Measurements from ENCODE around the gene GALNT2. TPM values are rescaled to one million over a fixed set of nuclear protein-coding genes. Genes with fewer than 3 reads are reported as not detected.

The GALNT2 gene
- total RNA-seq, 4 donors from 2014 or later, result 50.7 to 85.0 (median 71.8) TPM

GRCh38 chr1:230299191-230300006 lies 232.4 kb downstream of the GALNT2 start:
- no peak for DNase-seq (ENCODE audit: low spot score)
- ATAC-seq (ENCODE audit: low FRiP score), result no peak
- no peak for TF ChIP-seq CTCF (IDR thresholded peaks at IDR 0.05)

DNA sequence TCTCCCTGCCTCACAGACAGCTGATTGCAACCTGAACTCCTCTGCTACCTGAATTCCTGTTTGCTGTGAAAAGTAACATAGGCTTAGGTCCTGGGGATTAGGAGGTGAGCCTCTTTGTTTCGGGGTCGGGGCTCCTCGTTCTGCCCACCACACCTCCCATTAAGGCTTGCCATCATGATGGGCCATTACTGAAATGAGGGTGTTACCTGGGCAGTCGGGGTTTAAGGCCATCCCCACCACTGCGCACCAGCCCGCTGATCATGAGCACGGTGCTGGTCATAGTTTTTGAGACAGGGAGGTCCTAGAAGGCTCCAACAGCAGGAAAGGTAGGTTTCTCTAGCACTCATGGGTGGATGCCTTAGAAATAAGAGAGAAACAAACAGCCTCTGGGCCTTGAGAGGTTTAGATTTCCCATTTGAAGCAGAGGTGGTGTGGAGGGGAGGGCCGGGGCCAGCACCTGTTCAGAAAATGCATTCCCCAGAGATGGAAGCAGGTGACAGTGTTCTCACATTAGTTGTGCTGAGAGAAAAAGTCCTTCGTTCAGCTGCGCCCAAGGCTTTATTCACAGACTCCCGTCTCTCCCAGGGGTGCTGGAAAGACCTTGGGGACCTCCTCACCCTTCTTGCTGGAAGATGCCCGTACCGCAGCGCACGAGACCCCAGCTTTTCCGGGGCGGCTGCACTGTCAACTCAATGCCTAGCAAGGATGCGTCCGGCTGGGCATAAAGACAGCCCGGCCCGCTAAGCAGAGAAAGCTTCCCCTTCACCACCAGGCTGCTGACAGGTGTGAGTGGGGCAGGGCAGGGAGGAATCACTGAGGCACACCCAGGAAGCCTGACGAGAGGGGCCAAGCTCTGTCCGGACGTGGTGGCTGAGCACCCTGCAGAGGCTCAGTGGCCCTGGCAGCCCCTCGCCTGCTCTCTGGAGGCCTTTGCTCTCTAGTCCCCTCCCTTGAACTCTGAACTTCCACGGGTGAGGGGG lies 233.6 kb downstream of the GALNT2 start:
- ATAC-seq (ENCODE audit: low FRiP score), result no peak
- no peak for DNase-seq (ENCODE audit: low spot score)
- no peak for TF ChIP-seq CTCF (IDR thresholded peaks at IDR 0.05)

DNA sequence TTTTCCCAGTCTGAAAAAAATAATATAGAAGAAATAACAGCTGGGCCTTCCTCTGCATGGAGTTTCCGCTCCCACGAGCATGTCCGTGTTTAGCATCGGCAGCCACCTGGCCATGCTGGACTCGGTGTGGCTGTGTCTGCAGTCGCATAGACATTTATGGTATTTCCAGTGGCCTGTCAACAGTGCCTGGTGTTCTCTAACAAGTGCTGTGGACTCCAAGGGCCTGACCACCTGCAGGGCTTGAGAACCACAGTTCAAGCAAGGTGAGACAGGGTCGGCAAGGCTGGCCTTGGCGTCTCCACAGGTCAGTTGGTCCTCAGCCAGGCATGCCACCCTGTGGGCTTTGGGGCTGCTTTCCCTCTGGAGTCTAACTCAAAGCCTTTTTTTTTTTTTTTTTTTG lies 234.3 kb downstream of the GALNT2 start:
- ATAC-seq (ENCODE audit: low FRiP score) (no peak), DNase-seq (ENCODE audit: low spot score) (no peak)
- TF ChIP-seq CTCF (IDR thresholded peaks at IDR 0.05), result no peak

- DNase-seq (ENCODE audit: low spot score), result no peak
- TF ChIP-seq CTCF (IDR thresholded peaks at IDR 0.05), result no peak
- ATAC-seq (ENCODE audit: low FRiP score), result no peak
These were observed 234.8 kb downstream of the GALNT2 start for GRCh38 chr1:230301822-230302221.

DNA sequence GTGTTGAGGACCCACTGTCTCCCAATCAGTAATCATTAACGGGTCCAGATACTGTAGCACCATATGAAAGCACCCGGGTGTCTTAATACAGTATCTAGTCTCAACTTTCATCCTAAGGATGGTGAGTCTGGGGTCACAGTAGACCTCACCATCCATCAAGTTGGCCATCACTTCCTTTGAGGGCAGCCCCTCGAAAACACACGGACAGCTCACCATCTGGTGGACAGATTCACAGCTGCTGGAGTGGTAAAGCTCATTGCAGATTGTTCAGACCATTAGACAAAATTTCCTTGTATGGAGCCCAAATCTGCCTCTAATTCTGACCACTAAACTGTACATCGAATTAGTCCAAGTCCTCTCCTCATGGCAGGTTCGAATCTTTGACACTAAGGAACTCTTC lies 236.0 kb downstream of the GALNT2 start:
- no peak for ATAC-seq (ENCODE audit: low FRiP score)

GRCh38 chr1:230303822-230304221 lies 236.8 kb downstream of the GALNT2 start:
- DNase-seq (ENCODE audit: low spot score) (no peak), ATAC-seq (ENCODE audit: low FRiP score) (peak; percentile 31)
- TF ChIP-seq CTCF (IDR thresholded peaks at IDR 0.05), result no peak

More for the DNA sequence above, 236.0 kb downstream of the GALNT2 start:
- DNase-seq (ENCODE audit: low spot score), result no peak
- TF ChIP-seq CTCF (IDR thresholded peaks at IDR 0.05), result no peak

All from omental fat pad (tissue), 4 donors.